Smooth muscle cell (in vitro differentiated cells): ENCODE data around the gene RAET1L. TPM values are rescaled to one million over a fixed set of nuclear protein-coding genes. Genes with fewer than 3 reads are reported as not detected.

Source experiments
- DNase-seq: peaks from one replicate; lab custom pipeline; 2025; ENCODE audit not compliant: unreplicated experiment; lab: John Stamatoyannopoulos, UW
- H2AFZ ChIP-seq: fragments of 200-600 bp; sonication (generic); 2 replicates; pipeline ENCODE4 v1.6.0; 2016; ENCODE audit warnings: antibody characterized with exemption, low read depth, mild to moderate bottlenecking
- H3F3A ChIP-seq: fragments of 200-600 bp; sonication (generic); 2 replicates; pipeline ENCODE4 v1.6.0; 2017; ENCODE audit warnings: antibody characterized with exemption, low read depth
- H3K27ac ChIP-seq: fragments of 200-600 bp; sonication (generic); 2 replicates; pipeline ENCODE4 v1.5.1; 2016; ENCODE audit warnings: low read depth, mild to moderate bottlenecking
- H3K27me3 ChIP-seq: fragments of 200-600 bp; sonication (generic); 2 replicates; pipeline ENCODE4 v1.6.1; 2016; ENCODE audit warnings: low read depth, mild to moderate bottlenecking
- H3K36me3 ChIP-seq: fragments of 200-600 bp; sonication (generic); 2 replicates; pipeline ENCODE4 v1.5.1; 2016; ENCODE audit warnings: low read depth
- H3K4me1 ChIP-seq: fragments of 200-600 bp; sonication (generic); 2 replicates; pipeline ENCODE4 v1.5.1; 2016; ENCODE audit warnings: low read depth
- H3K4me2 ChIP-seq: fragments of 200-600 bp; sonication (generic); 2 replicates; pipeline ENCODE4 v1.6.0; 2016; ENCODE audit warnings: mild to moderate bottlenecking
- H3K4me3 ChIP-seq: fragments of 200-600 bp; sonication (generic); 2 replicates; pipeline ENCODE4 v1.5.1; 2016; ENCODE audit warnings: mild to moderate bottlenecking
- H3K79me2 ChIP-seq: fragments of 200-600 bp; sonication (generic); 2 replicates; pipeline ENCODE4 v1.6.0; 2016; ENCODE audit warnings: low read depth, mild to moderate bottlenecking
- H3K9ac ChIP-seq: fragments of 200-600 bp; sonication (generic); 2 replicates; pipeline ENCODE4 v1.6.0; 2016; ENCODE audit warnings: low read depth
- H3K9me3 ChIP-seq: fragments of 200-600 bp; sonication (generic); replicated peaks from 2 replicates; pipeline ENCODE4 v1.5.1; 2016; ENCODE audit warnings: low read depth
- H4K20me1 ChIP-seq: fragments of 200-600 bp; sonication (generic); 2 replicates; pipeline ENCODE4 v1.6.0; 2016; ENCODE audit warnings: low read depth
- WGBS: methylation state at CpG from one replicate; pipeline ENCODE4 v1.1.7; 2016; ENCODE audit warnings: low lambda C conversion rate; 5-methylcytosine and 5-hydroxymethylcytosine counted together
- polyA plus RNA-seq: library from polyadenylated mRNA; unstranded; fragments of >200 nt; fragmentation: Nextera tagmentation; extraction: Ambion mirVana; gene quantifications from 2 replicates; pipeline ENCODE4 v1.2.1, GENCODE V29; 2016
- total RNA-seq: library from RNA; depleted of rRNA; stranded (reverse); fragments of >200 nt; gene quantifications from 2 replicates; pipeline ENCODE4 v1.2.3, GENCODE V29; 2014
- TF ChIP-seq, protein P1 (sequence below): fragments of 200-600 bp; sonication (generic); IDR thresholded peaks from 2 replicates; pipeline ENCODE4 v1.5.1; 2017; ENCODE audit warnings: borderline replicate concordance, mild to moderate bottlenecking, antibody characterized with exemption; ENCODE audit not compliant: insufficient read depth, poor library complexity, severe bottlenecking

Gene RAET1L
- total and polyA plus RNA-seq, 2 experiments from 2014 or later = 0.23 to 3.6 TPM

DNA sequence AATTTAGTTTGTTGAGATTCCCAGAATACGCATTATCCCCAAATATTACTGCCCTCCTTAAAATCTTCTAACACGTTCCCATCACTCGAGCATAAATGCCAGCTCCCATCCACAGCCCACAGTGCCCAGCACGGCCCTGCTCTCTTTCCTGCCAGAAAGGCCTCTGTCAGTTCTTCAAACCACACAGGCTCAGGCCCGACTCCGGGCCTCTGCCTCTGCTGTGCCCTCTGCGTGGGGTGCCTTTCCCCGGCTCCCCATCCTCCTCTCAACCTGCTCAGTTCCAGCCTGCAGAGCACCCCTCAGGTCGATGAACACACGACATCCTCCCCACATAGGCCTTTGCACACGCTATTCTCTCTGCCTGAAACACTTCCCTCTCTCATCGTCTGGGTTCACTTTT is 30.8 kb upstream of the RAET1L start:
- TF ChIP-seq, protein P1, sequence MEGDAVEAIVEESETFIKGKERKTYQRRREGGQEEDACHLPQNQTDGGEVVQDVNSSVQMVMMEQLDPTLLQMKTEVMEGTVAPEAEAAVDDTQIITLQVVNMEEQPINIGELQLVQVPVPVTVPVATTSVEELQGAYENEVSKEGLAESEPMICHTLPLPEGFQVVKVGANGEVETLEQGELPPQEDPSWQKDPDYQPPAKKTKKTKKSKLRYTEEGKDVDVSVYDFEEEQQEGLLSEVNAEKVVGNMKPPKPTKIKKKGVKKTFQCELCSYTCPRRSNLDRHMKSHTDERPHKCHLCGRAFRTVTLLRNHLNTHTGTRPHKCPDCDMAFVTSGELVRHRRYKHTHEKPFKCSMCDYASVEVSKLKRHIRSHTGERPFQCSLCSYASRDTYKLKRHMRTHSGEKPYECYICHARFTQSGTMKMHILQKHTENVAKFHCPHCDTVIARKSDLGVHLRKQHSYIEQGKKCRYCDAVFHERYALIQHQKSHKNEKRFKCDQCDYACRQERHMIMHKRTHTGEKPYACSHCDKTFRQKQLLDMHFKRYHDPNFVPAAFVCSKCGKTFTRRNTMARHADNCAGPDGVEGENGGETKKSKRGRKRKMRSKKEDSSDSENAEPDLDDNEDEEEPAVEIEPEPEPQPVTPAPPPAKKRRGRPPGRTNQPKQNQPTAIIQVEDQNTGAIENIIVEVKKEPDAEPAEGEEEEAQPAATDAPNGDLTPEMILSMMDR = no peak
- no peak overlapping the region for H3K27ac ChIP-seq
- H3K4me2 ChIP-seq = no peak overlapping the region
- no peaks in the 10 kb centered on the region for H3K9me3 ChIP-seq
- no peak overlapping the region for H2AFZ ChIP-seq
- no peaks in the 10 kb centered on the region for H3K36me3 ChIP-seq
- no peak for DNase-seq
- peaks cover 78% of the 10 kb centered on the region for H3K27me3 ChIP-seq
- WGBS = 75% methylated on average over 12 of the region's 12 CpGs
- no peaks in the 10 kb centered on the region for H3F3A ChIP-seq
- no peaks in the 10 kb centered on the region for H3K79me2 ChIP-seq
- no peak overlapping the region for H3K9ac ChIP-seq
- H3K4me1 ChIP-seq = no peaks in the 10 kb centered on the region
- H4K20me1 ChIP-seq = no peaks in the 10 kb centered on the region
- H3K4me3 ChIP-seq = no peak overlapping the region

DNA sequence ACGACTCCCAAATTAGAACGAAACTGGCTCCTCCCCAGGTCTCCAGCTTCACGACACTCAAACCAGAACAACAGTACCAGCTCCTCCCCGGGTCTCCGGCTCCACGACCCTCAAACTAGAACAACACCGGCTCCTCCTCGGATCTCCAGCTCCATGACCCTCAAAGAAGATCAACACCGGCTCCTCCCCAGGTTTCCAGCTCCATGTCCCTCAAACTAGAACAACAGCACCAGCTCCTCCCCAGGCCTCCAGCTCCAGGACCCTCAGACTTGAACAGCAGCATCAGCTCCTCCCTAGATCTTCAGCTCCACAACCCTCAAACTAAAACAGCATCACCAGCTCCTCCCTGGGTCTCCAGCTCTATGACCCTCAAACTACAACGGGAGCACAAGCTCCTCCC is 29.8 kb upstream of the RAET1L start:
- Histone ChIP-seq H3K36me3 (no peaks in the 10 kb centered on the region), H3K9me3 (no peaks in the 10 kb centered on the region), H3K79me2 (no peaks in the 10 kb centered on the region), H3K4me2 (no peak overlapping the region), H3K27me3 (peaks cover 79% of the 10 kb centered on the region), H3K4me1 (no peaks in the 10 kb centered on the region), H3F3A (no peaks in the 10 kb centered on the region), H2AFZ (no peak overlapping the region), H3K27ac (no peak overlapping the region), H3K4me3 (no peak overlapping the region), H4K20me1 (no peaks in the 10 kb centered on the region), H3K9ac (no peak overlapping the region)
- TF ChIP-seq, protein P1 = no peak
- DNase-seq = no peak
- WGBS = 83% methylated on average over 10 of the region's 10 CpGs

DNA sequence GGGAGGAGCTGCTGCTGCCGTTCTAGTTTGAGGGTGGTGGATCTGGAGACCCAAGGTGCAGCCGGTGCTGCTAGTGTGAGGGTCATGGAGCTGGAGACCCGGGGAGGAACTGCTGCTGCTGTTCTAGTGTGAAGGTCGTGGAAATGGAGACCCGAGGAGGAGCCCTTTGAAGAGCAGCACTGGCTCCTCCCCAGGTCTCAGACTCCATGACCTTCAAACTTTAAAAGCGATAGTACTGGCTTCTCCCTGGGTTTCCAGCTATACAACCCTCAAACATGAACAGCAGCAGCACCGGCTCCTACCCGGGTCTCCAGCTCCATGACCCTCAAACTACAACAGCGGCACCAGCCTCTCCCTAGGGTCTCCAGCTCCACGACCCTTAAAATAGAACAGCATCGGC is 28.1 kb upstream of the RAET1L start:
- Histone ChIP-seq H3K27ac (no peak overlapping the region), H3K9ac (no peak overlapping the region), H3K4me2 (no peak overlapping the region), H3K4me1 (no peaks in the 10 kb centered on the region), H4K20me1 (no peaks in the 10 kb centered on the region), H3K27me3 (peaks cover 69% of the 10 kb centered on the region), H3K4me3 (no peak overlapping the region), H3K79me2 (no peaks in the 10 kb centered on the region), H3K9me3 (no peaks in the 10 kb centered on the region), H2AFZ (no peak overlapping the region), H3F3A (no peaks in the 10 kb centered on the region), H3K36me3 (no peaks in the 10 kb centered on the region)
- WGBS = 89% methylated on average over 11 of the region's 11 CpGs
- TF ChIP-seq, protein P1 = no peak
- DNase-seq = no peak

DNA sequence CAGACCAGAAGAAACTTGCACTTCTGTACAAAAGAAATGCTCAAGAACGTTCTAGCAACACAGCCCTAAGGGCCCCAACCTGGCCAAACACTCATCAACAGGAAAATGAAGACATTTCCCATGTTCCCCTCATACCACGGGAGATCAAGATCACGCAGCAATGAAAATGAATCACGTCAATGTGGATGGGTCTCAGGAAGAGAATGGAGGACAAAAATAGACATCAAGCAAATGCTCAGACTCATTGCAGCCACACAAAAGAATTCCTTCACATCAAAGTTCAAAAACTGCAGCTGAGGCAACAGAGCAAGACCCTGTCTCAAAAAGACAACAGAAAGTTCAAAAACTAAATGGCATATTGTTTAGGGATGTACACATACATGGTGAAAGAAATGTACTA is 25.5 kb upstream of the RAET1L start:
- Histone ChIP-seq H3K27ac (no peak overlapping the region), H3K4me1 (no peaks in the 10 kb centered on the region), H3K79me2 (no peaks in the 10 kb centered on the region), H3K9me3 (no peaks in the 10 kb centered on the region), H2AFZ (no peak overlapping the region), H3F3A (no peaks in the 10 kb centered on the region), H4K20me1 (no peaks in the 10 kb centered on the region), H3K27me3 (peaks cover 70% of the 10 kb centered on the region), H3K9ac (no peak overlapping the region), H3K4me3 (no peak overlapping the region), H3K4me2 (no peak overlapping the region), H3K36me3 (no peaks in the 10 kb centered on the region)
- no peak for DNase-seq
- 62% methylated on average over 4 of the region's 4 CpGs for WGBS
- TF ChIP-seq, protein P1 = no peak
